Thyroid gland (tissue), 4 donors: ENCODE data around the gene NTN1. TPM values are rescaled to one million over a fixed set of nuclear protein-coding genes. Genes with fewer than 3 reads are reported as not detected.
A peak's percentile ranks its signal among the peaks of the same experiment; 100 is the strongest.

Source experiments
- DNase-seq, 2 donors: peaks; one replicate each; pipeline ENCODE4 v3.0.0-alpha.2; 2019
- H3K27ac ChIP-seq, 3 donors: fragments of 200-600 bp; sonication (generic); 1 replicate in 2 of 3; 2 replicates in 1 of 3; pipeline ENCODE4 v1.5.1; 2016 to 2019; ENCODE audit warnings: mild to moderate bottlenecking in 1 of 3, moderate library complexity in 1 of 3
- H3K27me3 ChIP-seq: fragments of 200-600 bp; sonication (generic); one replicate; pipeline ENCODE4 v1.5.1; 2019
- H3K36me3 ChIP-seq, 2 donors: fragments of 200-600 bp; sonication (generic); one replicate each; pipeline ENCODE4 v1.5.1; 2016 to 2019
- H3K4me1 ChIP-seq, 2 donors: fragments of 200-600 bp; sonication (generic); one replicate each; pipeline ENCODE4 v1.5.1; 2017 to 2019
- H3K4me3 ChIP-seq, 3 donors: fragments of 200-600 bp; sonication (generic); replicated peaks in 1 of 3; 1 replicate in 2 of 3; 2 replicates in 1 of 3; pipeline ENCODE4 v1.5.1; 2016; ENCODE audit warnings: mild to moderate bottlenecking in 1 of 3
- H3K9me3 ChIP-seq: fragments of 200-600 bp; sonication (generic); one replicate; pipeline ENCODE4 v1.5.1; 2017
- CTCF ChIP-seq, 6 experiments: fragments of 200-600 bp in 3 of 6; fragments of 450-650 bp in 3 of 6; sonication (generic) in 3 of 6; IDR thresholded peaks; one replicate each; pipeline ENCODE4 v1.5.1; 2016 to 2019; ENCODE audit warnings: antibody characterized with exemption in 6 of 6, mild to moderate bottlenecking in 2 of 6, inconsistent platforms in 1 of 6, moderate library complexity in 1 of 6
- POLR2A ChIP-seq, 2 donors: fragments of 450-650 bp; IDR thresholded peaks; one replicate each; pipeline ENCODE4 v1.6.1; 2017; ENCODE audit warnings: antibody characterized with exemption in 2 of 2, mild to moderate bottlenecking in 2 of 2, moderate library complexity in 1 of 2
- WGBS, 2 donors: methylation state at CpG; one replicate each; pipeline ENCODE4 v1.1.5; 2017; 5-methylcytosine and 5-hydroxymethylcytosine counted together
- intact Hi-C: fragments of 100-400 bp; cut with DNase I; formaldehyde crosslinking; loops from one replicate; pipeline ENCODE4 v1.15.1; 2023
- total RNA-seq, 4 donors: library from RNA; depleted of rRNA; stranded (reverse); fragments of >200 nt; gene quantifications; one replicate each; pipeline ENCODE4 v1.2.3, GENCODE V29; 2016

Gene NTN1
- total RNA-seq, 4 donors from 2014 or later = 4.1 to 9.2 (median 7.1) TPM

GRCh38 chr17:9087921-9088320, 66.6 kb downstream of the NTN1 start:
- DNase-seq = no peak
- Histone ChIP-seq H3K4me1 (no peaks in the 10 kb centered on the region), H3K4me3 (no peak overlapping the region), H3K36me3 (no peaks in the 10 kb centered on the region), H3K27ac (no peak overlapping the region), H3K27me3 (no peaks in the 10 kb centered on the region), H3K9me3 (no peaks in the 10 kb centered on the region)
- intact Hi-C loops = no loop called here
- TF ChIP-seq POLR2A (IDR thresholded peaks at IDR 0.05) (no peak), CTCF (IDR thresholded peaks at IDR 0.05) (no peak)
- 84 to 93% methylated on average over 8 of the region's 9 CpGs for WGBS, 2 donors

DNA sequence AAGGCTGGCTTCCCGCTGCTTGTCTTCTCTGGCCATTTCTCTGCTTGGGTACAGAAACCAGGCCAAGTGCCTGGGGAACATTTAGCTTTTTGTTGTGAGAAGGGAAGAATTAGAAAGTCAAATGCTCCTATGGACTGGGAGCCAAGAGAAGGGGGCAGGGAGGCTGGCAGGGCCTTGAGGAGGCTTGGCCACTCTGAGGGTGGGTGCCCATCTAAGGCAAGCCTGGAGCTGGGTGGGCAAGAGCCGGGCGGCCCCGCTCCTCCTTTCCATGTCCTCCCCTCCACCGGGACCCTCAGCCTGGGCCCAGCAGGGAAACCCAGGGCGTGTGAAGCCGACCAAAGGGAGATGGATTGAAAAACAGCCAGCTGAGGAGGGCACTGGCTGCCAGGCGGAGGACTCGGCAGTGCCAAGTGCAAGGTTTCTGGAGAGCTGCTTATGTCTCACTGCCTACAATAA, 69.4 kb downstream of the NTN1 start:
- H3K27ac ChIP-seq = no peak overlapping the region
- no peaks in the 10 kb centered on the region for H3K4me1 ChIP-seq
- TF ChIP-seq CTCF (IDR thresholded peaks at IDR 0.05) = no peak
- no peak for TF ChIP-seq POLR2A (IDR thresholded peaks at IDR 0.05)
- no peak overlapping the region for H3K4me3 ChIP-seq
- no peaks in the 10 kb centered on the region for H3K9me3 ChIP-seq
- DNase-seq = peak; percentile 17 to 19
- H3K27me3 ChIP-seq = no peaks in the 10 kb centered on the region
- WGBS, 2 donors = 53 to 71% methylated on average over 9 of the region's 9 CpGs
- intact Hi-C loops = no loop called here
- no peaks in the 10 kb centered on the region for H3K36me3 ChIP-seq

DNA sequence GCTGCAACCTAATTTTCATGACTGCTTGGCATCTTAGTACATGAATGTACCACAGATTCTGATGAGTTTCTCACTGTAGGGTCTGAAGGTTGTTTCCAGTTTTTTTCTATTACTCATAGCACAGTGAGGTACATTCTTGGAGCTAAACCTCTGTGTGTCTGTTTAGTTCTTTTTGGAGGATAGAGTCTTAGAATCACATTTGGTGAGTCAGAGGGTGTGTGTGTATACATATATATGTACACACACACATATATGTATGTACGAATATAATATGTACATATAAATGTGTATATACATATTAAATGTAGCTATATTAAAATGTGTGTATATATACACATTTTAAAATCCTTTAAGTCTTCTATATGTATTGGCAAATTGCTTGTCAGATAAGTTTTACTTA, 72.9 kb downstream of the NTN1 start:
- TF ChIP-seq CTCF (IDR thresholded peaks at IDR 0.05) (no peak), POLR2A (IDR thresholded peaks at IDR 0.05) (no peak)
- H3K27me3 ChIP-seq = no peaks in the 10 kb centered on the region
- DNase-seq = no peak
- H3K4me1 ChIP-seq = no peaks in the 10 kb centered on the region
- intact Hi-C loops = no loop called here
- H3K27ac ChIP-seq = no peak overlapping the region
- H3K36me3 ChIP-seq = no peaks in the 10 kb centered on the region
- no peaks in the 10 kb centered on the region for H3K9me3 ChIP-seq
- no peak overlapping the region for H3K4me3 ChIP-seq
- 89 to 97% methylated on average over 1 of the region's 1 CpG for WGBS, 2 donors

- DNase-seq = no peak
- Histone ChIP-seq H3K9me3 (no peaks in the 10 kb centered on the region), H3K36me3 (no peaks in the 10 kb centered on the region), H3K4me1 (no peaks in the 10 kb centered on the region), H3K27ac (no peak overlapping the region), H3K4me3 (no peak overlapping the region), H3K27me3 (no peaks in the 10 kb centered on the region)
- intact Hi-C loops = no loop called here
- TF ChIP-seq POLR2A (IDR thresholded peaks at IDR 0.05) (no peak), CTCF (IDR thresholded peaks at IDR 0.05) (no peak)
- WGBS, 2 donors = 66 to 75% methylated on average over 2 of the region's 2 CpGs
These were observed 74.1 kb downstream of the NTN1 start for GRCh38 chr17:9095390-9095789.

DNA sequence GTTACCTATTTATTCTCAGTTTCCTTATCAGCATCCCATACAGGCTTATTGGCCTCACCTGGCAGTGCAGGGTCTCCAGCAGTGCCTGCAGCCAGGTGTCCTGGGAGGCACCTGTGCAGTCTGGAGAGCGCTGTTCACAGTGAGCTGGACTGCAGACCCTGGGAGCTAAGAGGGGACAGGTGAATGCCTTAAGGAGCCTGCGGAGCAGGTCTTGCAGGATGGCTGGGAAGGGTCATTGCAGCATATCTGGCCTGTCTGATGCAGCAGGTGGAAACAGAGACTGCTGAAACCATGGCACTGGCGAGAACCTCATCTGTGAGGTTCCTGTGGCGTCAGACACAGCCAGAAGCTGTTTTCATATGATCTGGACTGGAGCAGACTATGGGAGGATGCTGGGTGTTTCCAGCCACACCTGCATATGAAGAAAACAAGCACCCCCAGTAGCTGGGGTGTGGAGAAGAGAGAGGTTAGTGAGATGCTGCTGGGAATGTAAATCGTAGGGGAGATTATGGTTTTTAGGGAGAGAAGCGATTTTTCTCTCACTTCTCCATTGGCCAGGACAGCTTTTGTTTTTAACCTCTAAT, 77.0 kb downstream of the NTN1 start:
- Histone ChIP-seq H3K36me3 (no peaks in the 10 kb centered on the region), H3K4me1 (no peaks in the 10 kb centered on the region), H3K27ac (no peak overlapping the region), H3K4me3 (no peak overlapping the region), H3K27me3 (no peaks in the 10 kb centered on the region), H3K9me3 (no peaks in the 10 kb centered on the region)
- DNase-seq = no peak
- intact Hi-C loops = no loop called here
- no peak for TF ChIP-seq CTCF (IDR thresholded peaks at IDR 0.05)
- no peak for TF ChIP-seq POLR2A (IDR thresholded peaks at IDR 0.05)
- 66 to 72% methylated on average over 6 of the region's 6 CpGs for WGBS, 2 donors
